NCI-H2081 treated with DMSO at 0.1 percent for 48 hours (cell line): ENCODE data around the gene APOM.
A peak's percentile ranks its signal among the peaks of the same experiment; 100 is the strongest.

ENCODE experiments used
- DNase-seq: peaks from one replicate; lab custom pipeline; 2025; lab: John Stamatoyannopoulos, UW

The APOM gene

GRCh38 chr6:31655349-31656237 is at the start of gene APOM:
Gene APOM, plus strand, starts transcription at chr6:31655894. Its CDS starts 73 bp downstream, at chr6:31655967.
- no peak for DNase-seq

GRCh38 chr6:31607317-31607716 is 48.4 kb upstream of the APOM start:
- DNase-seq, result no peak

GRCh38 chr6:31609519-31610406 is 45.9 kb upstream of the APOM start:
- no peak for DNase-seq

- DNase-seq, result no peak
Measured at GRCh38 chr6:31610968-31611367, 44.7 kb upstream of the APOM start.

- DNase-seq, result no peak
Measured at GRCh38 chr6:31614075-31614619, 41.5 kb upstream of the APOM start.

DNA sequence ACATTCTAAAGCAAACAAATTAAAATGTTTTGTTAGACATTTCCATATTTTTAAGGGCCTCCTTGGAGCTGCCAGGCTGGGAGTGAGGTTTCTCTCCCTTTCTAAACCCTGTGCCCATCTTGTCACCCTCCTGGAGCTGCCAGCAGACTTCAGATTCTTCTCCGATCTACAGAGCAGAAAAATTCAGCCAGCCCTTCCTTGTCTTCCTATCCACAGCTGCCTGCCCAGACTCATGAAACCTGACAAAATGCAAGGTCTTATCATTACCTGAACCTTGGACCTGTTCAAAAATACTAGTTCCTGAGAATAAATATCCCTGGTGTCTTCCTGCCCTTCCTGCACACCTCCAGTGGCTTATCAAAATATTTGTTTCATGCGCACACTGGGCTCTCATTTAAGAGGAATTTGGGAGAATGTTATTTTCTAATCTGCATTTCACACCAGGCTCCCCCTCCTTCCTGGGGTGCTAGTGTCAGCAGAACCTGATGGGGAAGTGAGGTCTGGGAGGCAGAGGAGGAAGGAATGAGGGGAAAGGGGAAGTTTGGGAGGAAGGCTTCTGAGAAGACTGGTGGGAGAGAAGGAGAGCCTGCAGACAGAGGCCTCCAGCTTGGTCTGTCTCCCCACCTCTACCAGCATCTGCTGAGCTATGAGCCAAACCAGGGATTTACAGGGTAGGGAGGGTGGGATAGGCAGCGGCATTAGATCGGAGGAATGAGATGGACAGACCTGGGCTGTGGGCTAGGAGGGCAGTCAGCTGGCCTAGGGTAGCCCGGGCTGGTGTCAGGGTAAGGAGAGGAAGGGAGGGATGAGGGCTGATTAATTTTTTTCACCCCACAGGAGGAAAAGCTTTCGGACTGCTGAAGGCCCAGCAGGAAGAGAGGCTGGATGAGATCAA is 40.8 kb upstream of the APOM start, which contains the start of gene AIF1:
TSS of gene AIF1 (plus strand) at position 551 of the 895 bp plus-strand sequence. CDS start at position 647, 96 bp downstream.
- DNase-seq, result no peak

- no peak for DNase-seq
Measured at GRCh38 chr6:31615748-31616147, 39.9 kb upstream of the APOM start.

DNA sequence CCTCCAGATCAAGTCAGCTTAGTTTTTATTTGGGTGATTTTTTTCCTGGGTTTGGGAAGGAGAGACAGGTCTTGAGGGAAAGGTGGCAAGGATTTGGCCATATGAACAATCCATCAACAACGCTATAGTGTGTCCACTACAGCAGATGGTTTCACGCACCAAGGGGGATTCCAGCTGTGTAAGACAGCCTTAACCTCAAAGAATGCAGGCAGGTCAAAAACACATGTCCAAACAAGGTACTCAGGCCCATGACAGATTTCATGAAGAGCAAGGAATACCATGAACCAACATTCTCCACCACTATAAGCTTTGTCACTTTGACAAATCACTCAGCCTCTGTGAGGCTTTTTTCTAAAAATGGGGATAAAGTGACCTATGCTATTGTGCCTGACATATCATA is 38.7 kb upstream of the APOM start:
- no peak for DNase-seq

DNA sequence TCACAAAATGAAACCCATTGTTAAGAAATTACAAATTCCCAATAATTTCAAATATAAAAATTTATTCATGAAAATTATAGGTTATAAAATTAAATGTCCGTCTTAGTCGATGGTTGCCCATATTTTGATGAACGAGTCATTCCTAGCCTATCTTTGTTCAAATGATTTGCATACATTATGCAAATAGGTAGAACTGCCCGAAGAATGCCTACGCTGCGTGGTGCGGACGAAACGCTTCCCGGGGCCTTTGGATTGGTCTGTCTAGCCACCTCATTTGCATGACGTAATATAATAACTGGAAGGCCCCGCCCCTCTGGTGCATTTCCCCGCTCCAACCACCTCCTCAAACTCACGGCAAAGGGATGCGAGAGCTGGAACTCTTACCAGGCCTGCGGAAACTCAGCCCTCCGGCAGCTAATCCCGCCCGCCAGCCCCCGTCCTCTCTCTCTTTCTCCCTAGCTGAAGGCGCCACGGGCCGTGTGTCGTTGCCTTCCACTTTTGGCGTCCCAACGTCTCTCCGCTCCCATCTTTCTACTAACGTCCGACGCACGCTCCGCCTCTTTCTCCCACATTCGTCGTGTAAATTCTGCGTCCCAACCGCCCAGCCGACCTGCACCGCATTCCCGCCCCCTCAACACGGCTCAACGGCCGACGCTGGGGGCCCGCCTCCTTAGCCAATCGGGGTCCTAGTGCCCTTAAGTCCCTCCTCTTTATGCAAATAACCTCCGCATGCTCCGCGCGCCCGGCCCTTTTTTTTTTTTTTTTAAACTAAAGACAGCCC is 35.7 kb upstream of the APOM start:
- peak; percentile 92 for DNase-seq

DNA sequence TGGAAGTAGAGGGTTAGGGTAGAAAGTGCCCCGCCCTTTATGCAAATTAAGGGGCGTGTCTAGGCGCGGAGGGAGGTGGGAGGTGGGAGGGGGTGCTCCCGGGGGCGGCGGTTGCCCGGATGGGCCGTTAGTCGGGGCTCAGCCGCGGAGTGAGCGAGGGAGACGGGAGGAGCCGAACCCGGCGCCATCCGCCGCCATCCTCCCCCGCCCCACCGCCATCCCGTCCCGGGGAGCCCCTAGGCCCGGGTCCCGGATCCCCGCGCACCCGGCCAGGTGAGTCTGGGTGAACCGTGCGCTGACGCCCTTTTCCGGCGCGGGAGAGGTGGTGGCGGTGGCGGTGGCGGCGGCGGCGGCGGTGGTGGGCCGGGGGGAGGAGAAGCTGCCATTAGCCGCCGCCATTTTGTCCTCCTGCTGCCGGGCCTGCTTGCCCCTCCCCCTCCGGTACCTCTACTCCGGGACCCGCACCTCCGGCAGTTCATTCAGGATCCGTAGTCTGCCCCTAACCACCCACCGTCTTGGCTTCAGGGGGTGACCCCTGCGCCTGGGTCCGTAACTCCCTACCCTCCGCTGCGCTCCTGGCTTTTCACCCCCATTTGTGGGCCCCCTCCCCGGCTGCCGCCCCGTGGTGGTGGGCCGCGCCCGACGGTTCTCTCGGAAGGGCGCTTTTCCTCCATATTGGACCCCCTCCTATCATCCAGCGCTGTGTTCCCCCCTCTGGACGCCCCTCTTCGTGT is 34.9 kb upstream of the APOM start, which contains the start of gene PRRC2A:
TSS of gene PRRC2A (plus strand) at position 130 of the 734 bp plus-strand sequence. CDS start 2,075 bp downstream, outside the sequence.
- no peak for DNase-seq

DNA sequence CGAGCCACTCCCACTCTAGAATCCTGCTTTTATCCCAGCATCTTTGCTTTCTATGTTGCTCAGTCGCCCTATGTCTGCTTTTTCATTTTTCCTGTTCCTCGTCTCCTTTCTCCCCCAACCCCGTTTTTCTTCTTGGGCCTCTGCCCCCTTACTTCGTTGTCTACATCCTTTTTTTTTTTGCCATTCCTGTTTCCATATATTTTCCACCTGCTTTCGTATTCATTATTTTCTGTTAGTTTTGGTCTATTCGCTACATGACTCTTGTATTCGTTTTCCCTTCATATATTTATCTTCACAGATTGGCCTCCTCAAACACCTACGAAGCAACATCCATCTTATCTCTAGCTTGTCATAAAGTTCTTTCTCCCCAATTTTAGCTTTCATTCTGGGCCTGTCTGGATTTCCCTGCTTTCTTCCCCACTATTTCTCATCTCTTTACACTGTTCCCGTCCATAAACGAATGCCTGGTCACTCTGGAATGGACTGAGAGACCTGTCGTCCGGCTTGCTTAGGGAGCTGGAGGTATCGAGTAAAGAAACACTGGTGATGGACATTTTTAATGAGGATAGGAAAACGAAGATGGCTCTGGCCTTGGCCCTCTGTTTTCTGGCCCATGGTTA is 34.3 kb upstream of the APOM start:
- no peak for DNase-seq

- DNase-seq, result no peak
Measured at GRCh38 chr6:31621991-31622390, 33.7 kb upstream of the APOM start.

- no peak for DNase-seq
Measured at GRCh38 chr6:31622684-31623091, 33.0 kb upstream of the APOM start.

GRCh38 chr6:31624070-31624469 is 31.6 kb upstream of the APOM start:
- no peak for DNase-seq

DNA sequence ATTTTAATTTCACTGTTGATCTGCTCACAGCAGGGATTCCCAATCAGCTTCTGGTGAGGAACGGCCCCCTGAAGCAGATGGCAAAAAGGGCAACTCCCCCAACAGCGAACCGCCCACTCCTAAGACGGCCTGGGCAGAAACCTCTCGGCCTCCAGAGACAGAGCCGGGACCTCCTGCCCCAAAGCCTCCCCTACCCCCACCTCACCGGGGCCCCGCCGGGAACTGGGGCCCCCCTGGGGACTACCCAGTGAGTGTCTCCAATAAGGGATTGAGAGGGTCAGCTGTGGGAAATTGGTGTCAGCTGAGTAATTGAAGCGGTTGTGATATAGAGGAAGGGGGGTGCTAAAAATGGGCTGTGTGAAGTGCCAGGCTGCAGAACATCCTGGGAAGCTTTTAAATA is 28.7 kb upstream of the APOM start:
- DNase-seq, result no peak

GRCh38 chr6:31627690-31628287 is 27.9 kb upstream of the APOM start:
- no peak for DNase-seq

DNA sequence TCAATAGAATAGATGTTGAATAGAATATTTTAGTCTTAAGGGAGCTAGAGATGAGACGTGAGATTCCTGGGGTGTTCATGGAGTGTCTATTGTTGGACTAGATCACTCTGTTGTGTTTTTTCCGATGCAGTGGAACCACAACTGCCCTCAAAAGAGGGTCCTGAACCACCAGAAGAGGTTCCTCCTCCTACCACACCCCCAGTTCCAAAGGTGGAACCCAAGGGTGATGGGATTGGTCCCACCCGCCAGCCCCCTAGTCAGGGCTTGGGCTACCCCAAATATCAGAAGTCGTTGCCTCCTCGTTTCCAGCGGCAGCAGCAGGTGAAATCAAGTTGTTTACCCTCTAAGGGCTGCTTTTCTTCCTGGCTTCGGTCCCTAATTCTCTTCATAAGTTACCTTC is 26.7 kb upstream of the APOM start:
- no peak for DNase-seq

DNA sequence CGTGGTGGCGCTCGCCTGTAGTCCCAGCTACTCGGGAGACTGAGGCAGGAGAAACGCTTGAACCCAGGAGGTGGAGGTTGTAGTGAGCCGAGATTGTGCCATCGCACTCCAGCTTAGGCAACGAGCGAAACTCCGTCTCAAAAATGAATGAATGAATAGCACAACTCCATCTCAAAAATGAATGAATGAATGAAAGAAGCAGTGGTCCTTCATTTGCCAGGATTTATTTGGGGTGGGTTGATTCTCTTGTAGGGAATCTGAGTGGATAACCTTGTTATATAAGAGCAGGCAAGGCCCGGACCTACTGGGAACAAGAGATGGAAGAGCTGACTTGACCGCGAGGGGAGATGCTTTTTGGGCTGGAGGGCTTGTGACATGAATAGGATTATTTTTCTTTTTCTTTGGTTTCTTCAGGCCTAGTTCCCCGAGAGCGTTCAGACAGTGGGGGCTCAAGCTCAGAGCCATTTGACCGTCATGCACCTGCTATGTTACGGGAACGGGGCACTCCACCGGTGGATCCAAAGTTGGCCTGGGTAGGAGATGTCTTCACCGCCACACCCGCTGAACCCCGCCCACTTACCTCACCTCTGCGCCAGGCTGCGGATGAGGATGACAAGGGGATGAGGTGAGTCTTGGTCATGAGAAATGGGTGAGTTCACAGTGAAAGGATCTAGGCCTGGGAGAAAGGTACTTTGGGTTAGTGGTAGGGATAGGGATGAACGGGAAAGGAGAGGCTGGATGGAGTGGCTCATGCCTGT is 25.3 kb upstream of the APOM start:
- DNase-seq, result no peak
